Activated gamma-delta T cell treated with Interleukin-2 at 50 U/mL for 16 hours (primary cell): ENCODE data around the gene P3H2.

Source experiments
- DNase-seq: peaks from one replicate; pipeline ENCODE4 v3.0.0-alpha.2; 2020

P3H2 gene

GRCh38 chr3:190125436-190126068, 4.9 kb upstream of the P3H2 start:
- no peak for DNase-seq

GRCh38 chr3:190124067-190124466, 3.4 kb upstream of the P3H2 start:
- no peak for DNase-seq

GRCh38 chr3:190122198-190122771, 1.6 kb upstream of the P3H2 start:
- DNase-seq = no peak

- DNase-seq = no peak
These were observed 686 bp upstream of the P3H2 start for GRCh38 chr3:190121383-190121782.

- DNase-seq = no peak
These were observed 322 bp upstream of the P3H2 start for GRCh38 chr3:190121061-190121377.

- no peak for DNase-seq
These were observed 1.0 kb downstream of the P3H2 start for GRCh38 chr3:190119461-190120268.

- DNase-seq = no peak
These were observed 2.3 kb downstream of the P3H2 start for GRCh38 chr3:190118438-190118837.

- no peak for DNase-seq
These were observed 2.7 kb downstream of the P3H2 start for GRCh38 chr3:190117981-190118380.

- no peak for DNase-seq
These were observed 4.1 kb downstream of the P3H2 start for GRCh38 chr3:190116551-190117067.

- DNase-seq = no peak
These were observed 9.9 kb downstream of the P3H2 start for GRCh38 chr3:190110826-190111225.

- no peak for DNase-seq
These were observed 11.3 kb downstream of the P3H2 start for GRCh38 chr3:190109441-190109840.

GRCh38 chr3:190108804-190109203, 11.9 kb downstream of the P3H2 start:
- DNase-seq = no peak

GRCh38 chr3:190105876-190106275, 14.8 kb downstream of the P3H2 start:
- no peak for DNase-seq

- DNase-seq = no peak
These were observed 19.2 kb downstream of the P3H2 start for GRCh38 chr3:190101320-190102011.

GRCh38 chr3:190099099-190099498, 21.6 kb downstream of the P3H2 start:
- no peak for DNase-seq

- no peak for DNase-seq
These were observed 23.1 kb downstream of the P3H2 start for GRCh38 chr3:190097617-190098016.

- DNase-seq = no peak
These were observed 23.7 kb downstream of the P3H2 start for GRCh38 chr3:190097025-190097424.

- DNase-seq = no peak
These were observed 24.4 kb downstream of the P3H2 start for GRCh38 chr3:190096345-190096744.

- DNase-seq = no peak
These were observed 26.5 kb downstream of the P3H2 start for GRCh38 chr3:190094160-190094718.

- no peak for DNase-seq
These were observed 28.4 kb downstream of the P3H2 start for GRCh38 chr3:190092250-190092649.

- no peak for DNase-seq
These were observed 31.0 kb downstream of the P3H2 start for GRCh38 chr3:190089711-190090110.

GRCh38 chr3:190088890-190089289, 31.8 kb downstream of the P3H2 start:
- DNase-seq = no peak

GRCh38 chr3:190086191-190086590, 34.5 kb downstream of the P3H2 start:
- no peak for DNase-seq
